Erythroblast (primary cell): ENCODE measurements around the gene NKAIN1.
"Not testable (repeated sequence)": the region's sequence is repeated elsewhere in the genome, so short reads cannot be mapped to it uniquely, and the experiment has no call there.

Source experiments
- GATA1 ChIP-seq: IDR thresholded peaks from 2 replicates; pipeline ENCODE4 v1.6.1; 2011; ENCODE audit warnings: low read depth, mild to moderate bottlenecking, control low read depth, low read length, moderate library complexity
- POLR2A ChIP-seq: IDR thresholded peaks from 2 replicates; pipeline ENCODE4 v1.6.1; 2011; ENCODE audit warnings: mild to moderate bottlenecking, low read length

DNA sequence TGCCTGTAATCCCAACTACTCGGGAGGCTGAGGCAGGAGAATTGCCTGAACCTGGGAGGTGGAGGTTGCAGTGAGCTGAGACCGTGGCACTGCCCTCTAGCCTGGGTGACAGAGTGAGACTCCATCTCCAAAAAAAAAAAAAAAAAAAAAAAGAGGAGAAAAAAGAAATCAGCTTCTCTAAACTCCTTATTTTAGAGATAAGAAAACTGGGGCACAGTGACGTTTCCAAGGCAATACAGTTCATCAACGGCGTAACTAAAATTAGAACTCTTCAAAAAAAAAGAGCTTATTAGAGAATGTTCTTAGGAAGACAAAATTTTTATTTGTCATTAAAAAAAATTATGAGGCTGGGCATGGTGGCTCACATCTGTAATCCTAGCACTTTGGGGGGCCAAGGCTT, 22.7 kb upstream of the NKAIN1 start:
- TF ChIP-seq POLR2A, GATA1: not testable (repeated sequence)
